ENCODE data around the gene ATXN1. TPM values are rescaled to one million over a fixed set of nuclear protein-coding genes. Genes with fewer than 3 reads are reported as not detected.
A peak's percentile ranks its signal among the peaks of the same experiment; 100 is the strongest.

Gene ATXN1
- polyA plus RNA-seq, 1 donor, result 14.7 TPM

DNA sequence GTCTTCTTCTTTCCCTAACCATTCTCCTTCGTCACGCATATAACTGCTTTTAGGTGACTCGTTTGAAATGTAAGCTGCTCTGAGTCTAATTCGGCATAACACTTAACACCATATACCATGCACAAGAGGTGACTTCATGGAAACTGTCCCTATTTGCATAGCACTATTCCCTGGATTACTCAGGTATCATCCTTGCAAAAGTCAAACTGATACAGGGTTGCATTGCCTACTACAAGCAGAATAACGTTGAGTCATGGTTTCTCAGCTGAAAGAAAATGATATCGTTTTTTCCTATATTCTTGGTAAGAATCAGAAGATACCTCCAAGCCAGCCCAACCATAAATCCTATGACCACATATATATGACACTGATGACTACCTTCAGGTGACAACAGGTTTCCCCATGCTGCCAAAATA, 227.5 kb downstream of the ATXN1 start:
- no peak for DNase-seq (ENCODE audit: low read depth)

DNA sequence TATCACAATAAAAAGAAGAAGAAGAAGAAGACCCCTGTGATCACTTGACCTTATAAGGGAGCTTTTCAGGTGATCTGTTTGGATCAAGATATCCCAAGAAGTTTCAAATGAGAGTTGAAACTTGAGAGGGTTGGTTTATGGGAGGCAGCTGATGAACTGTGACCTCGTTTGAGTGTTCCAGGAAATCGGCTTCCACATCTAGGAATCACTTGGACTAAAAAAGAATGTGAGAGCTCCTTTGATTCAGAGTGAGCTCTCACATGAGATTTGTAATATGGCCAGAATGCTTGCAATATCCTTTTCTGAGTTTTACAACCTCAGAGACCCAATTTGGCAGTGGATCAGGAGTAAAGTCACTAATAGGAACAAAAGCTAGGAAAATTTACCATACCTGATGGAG, 228.1 kb downstream of the ATXN1 start:
- DNase-seq (ENCODE audit: low read depth), result no peak

- no peak for DNase-seq (ENCODE audit: low read depth)
Observed at GRCh38 chr6:16527691-16528090, 233.6 kb downstream of the ATXN1 start.

DNA sequence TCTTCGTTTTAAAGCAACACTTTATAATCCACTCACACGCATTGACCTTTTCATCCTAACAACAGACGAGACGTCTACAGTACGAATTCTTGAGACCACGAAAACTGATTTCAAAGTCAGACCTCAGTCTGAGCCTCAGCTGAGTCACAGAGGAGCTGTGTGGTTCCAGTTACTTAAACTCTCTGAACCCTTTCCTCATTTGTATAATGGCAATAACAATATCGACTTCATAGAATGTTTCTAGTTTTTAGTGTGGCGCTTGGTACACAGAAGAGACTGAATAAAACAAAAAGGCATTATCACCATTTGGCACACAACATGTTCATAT, 236.9 kb downstream of the ATXN1 start:
- DNase-seq (ENCODE audit: low read depth), result no peak

- DNase-seq (ENCODE audit: low read depth), result no peak
Observed at GRCh38 chr6:16523606-16524379, 237.5 kb downstream of the ATXN1 start.

- DNase-seq (ENCODE audit: low read depth), result no peak
Observed at GRCh38 chr6:16522937-16523336, 238.3 kb downstream of the ATXN1 start.

DNA sequence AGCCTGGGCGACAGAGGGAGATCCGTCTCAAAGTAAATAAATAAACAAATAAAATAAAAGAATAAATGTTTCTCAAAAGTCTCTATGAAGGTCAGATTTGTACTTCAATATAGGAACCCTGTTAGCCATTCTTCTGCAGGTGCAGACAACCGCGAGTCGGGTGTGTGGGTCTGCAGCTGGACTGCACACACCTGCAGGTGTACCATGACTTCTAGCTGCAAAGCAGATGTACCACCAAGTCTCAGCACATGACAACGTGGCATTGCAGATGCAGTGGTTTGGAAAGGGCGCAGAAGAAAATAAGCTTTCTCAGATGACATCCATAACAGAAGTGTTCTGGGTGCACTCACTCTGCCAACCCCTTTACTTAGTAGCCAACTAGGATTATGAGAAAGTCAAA, 239.7 kb downstream of the ATXN1 start:
- DNase-seq (ENCODE audit: low read depth), result no peak

- DNase-seq (ENCODE audit: low read depth), result no peak
Observed at GRCh38 chr6:16519265-16520242, 241.7 kb downstream of the ATXN1 start.

DNA sequence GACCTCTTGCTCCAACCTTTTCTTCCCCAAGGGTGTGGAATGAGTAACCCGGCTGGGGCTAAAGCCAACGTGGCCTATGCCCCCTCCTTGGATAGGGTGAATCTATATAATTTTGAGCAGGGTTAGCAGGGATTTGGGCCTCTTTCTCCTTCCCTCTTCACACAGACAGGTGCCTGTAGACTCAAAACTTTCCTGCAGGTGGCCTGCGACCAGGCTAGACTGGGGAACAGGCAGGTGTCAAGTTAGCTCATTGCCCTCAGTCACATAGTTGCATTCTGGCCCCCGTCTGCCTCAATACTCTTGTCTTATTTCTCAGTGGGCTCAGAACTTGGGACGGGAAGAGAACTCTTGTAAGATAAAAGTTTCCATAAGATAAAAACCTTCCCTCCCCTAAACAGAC, 243.0 kb downstream of the ATXN1 start:
- DNase-seq (ENCODE audit: low read depth), result no peak

GRCh38 chr6:16514249-16514648, 247.0 kb downstream of the ATXN1 start:
- DNase-seq (ENCODE audit: low read depth), result no peak

GRCh38 chr6:16512544-16513290, 248.5 kb downstream of the ATXN1 start:
- no peak for DNase-seq (ENCODE audit: low read depth)

DNA sequence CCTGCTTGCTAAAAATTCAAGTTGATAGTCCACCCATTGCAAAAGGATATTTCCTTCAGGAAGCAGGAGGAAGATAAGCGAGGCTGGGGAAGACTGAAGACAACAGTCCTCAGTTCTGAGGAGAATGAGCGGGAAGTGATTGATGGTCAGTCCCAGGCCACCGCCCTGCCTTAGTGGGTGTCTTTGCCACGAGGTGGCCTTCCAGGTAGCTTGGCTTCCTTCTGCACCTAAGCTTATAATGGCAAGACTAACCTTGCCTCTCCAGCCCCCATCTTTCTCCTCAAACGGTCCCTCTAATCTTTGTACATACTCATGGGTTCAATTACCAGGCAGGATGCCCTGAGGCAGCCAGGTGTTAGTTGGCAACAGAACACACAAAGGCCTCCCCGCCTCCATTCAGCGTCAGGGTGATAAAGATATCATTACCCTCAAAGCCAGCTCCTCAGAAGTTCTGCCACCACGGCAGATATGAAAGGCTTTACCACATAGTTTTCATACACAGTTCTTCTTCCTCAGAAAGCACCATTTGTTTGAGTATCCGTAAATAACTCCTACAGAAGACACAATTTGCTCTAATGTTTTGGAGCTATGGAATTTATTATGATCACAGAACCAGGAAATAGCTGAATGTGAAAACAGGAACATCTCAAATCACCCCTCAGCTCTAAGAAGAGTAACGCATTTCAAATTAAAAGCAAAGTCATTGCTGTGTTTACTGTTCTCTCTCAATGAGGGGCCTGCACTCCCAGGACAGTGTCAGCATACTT, 249.4 kb downstream of the ATXN1 start:
- no peak for DNase-seq (ENCODE audit: low read depth)

GRCh38 chr6:16511040-16511660, 250.1 kb downstream of the ATXN1 start:
- DNase-seq (ENCODE audit: low read depth), result no peak

GRCh38 chr6:16510245-16510644, 251.0 kb downstream of the ATXN1 start:
- no peak for DNase-seq (ENCODE audit: low read depth)

DNA sequence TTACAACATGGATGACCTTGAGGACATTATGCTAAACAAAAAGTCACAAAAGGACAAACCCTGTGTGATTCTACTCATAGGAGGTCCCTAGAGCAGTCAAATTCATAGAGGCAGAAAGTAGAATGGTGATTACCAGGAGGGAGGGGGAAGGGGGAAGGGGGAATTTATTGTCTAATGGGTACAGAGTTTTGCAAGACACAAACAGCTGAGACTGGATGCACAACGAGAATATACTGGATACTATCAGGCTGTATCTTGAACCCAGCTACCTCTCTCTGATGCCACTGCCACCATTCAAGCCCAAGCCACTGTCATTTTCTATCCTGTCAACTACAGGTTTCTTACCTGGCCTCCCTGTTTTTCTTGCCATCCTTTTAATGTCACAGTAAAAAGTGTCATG, 252.3 kb downstream of the ATXN1 start:
- DNase-seq (ENCODE audit: low read depth), result no peak

GRCh38 chr6:16505711-16506357, 255.4 kb downstream of the ATXN1 start:
- peak; percentile 91 for DNase-seq (ENCODE audit: low read depth)

GRCh38 chr6:16504609-16505008, 256.7 kb downstream of the ATXN1 start:
- no peak for DNase-seq (ENCODE audit: low read depth)

- DNase-seq (ENCODE audit: low read depth), result no peak
Observed at GRCh38 chr6:16503970-16504415, 257.3 kb downstream of the ATXN1 start.

DNA sequence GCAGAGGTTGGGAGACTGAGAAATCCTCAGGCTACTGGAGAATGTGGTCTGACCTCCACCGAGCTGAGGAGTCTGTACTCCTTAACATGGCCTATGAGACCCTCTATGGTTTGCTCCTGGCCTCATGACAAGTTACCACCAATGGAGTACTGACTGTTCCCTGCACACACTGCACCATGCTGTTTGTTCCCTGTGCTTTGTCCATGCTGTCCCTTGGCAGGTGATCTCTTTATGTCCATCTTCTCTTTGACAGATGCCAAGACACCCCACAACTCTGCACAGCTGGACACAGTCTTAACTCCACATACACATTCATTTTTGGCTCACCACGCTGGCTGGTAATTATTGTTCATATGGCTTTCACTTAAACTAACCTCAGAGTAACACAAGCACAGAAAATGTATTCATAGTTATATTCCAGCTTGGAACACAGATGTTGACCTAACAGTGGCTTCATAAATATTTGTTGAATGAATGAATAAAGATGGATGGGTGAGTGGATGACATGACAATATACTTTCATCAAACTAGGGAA, 258.0 kb downstream of the ATXN1 start:
- no peak for DNase-seq (ENCODE audit: low read depth)

DNA sequence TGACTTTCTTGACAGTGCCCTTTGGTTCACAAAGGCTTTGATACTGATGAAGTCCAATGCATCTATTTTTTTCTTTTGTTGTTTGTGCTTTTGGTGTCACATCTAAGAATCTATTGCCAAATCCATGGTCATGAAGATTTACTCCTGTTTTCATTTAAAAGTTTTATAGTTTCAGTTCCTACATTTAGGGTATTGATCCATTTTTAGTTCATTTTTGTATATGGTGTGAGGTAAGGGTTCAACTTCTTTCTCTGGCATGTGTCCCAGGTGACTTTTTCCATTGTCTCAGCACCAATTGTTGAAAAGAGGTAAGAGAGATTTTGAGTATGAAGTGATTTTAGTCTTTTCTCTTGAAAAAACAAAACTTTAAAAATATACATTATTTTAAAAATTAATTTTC, 262.3 kb downstream of the ATXN1 start:
- DNase-seq (ENCODE audit: low read depth), result no peak
